Muscle of leg (tissue), 11 donors: ENCODE measurements around the gene ZNF100. TPM values are rescaled to one million over a fixed set of nuclear protein-coding genes. Genes with fewer than 3 reads are reported as not detected.
A peak's percentile ranks its signal among the peaks of the same experiment; 100 is the strongest.
"Not testable (repeated sequence)": the region's sequence is repeated elsewhere in the genome, so short reads cannot be mapped to it uniquely, and the experiment has no call there.

Experiments used
- DNase-seq: peaks from one replicate; pipeline ENCODE4 v3.0.0; 2013
- H3K27ac ChIP-seq: one replicate; pipeline ENCODE4 v1.5.1; 2013; ENCODE audit warnings: mild to moderate bottlenecking, low read length, control low read depth
- H3K27me3 ChIP-seq: one replicate; pipeline ENCODE4 v1.6.1; 2013; ENCODE audit warnings: low read length; ENCODE audit not compliant: control insufficient read depth, insufficient read depth
- H3K36me3 ChIP-seq: one replicate; pipeline ENCODE4 v1.6.1; 2013; ENCODE audit warnings: low read length; ENCODE audit not compliant: control insufficient read depth, insufficient read depth
- H3K4me1 ChIP-seq: one replicate; pipeline ENCODE4 v1.6.1; 2013; ENCODE audit warnings: low read length; ENCODE audit not compliant: control insufficient read depth, insufficient read depth
- H3K4me3 ChIP-seq: one replicate; pipeline ENCODE4 v1.5.1; 2013; ENCODE audit warnings: low read length, control low read depth
- H3K9me3 ChIP-seq: replicated peaks from 2 replicates; pipeline ENCODE4 v1.6.1; 2013; ENCODE audit warnings: low read depth, low read length; ENCODE audit not compliant: control insufficient read depth
- WGBS: methylation state at CpG from one replicate; pipeline ENCODE4 v1.1.5; 2013; ENCODE audit warnings: missing lambda C conversion rate; ENCODE audit not compliant: insufficient coverage; 5-methylcytosine and 5-hydroxymethylcytosine counted together
- polyA plus RNA-seq, 8 donors: library from polyadenylated mRNA; unstranded; fragments of 120-200 nt; gene quantifications; one replicate each; pipeline versions ENCODE4 v1.2.1 to v1.2.3, GENCODE V29; 2013; ENCODE audit warnings: inconsistent platforms in 1 of 8, low replicate concordance in 1 of 8; ENCODE audit not compliant: insufficient read length in 8 of 8, insufficient read depth in 1 of 8
- total RNA-seq: library from RNA; stranded (reverse); fragments of 120-200 nt; gene quantifications from one replicate; pipeline ENCODE4 v1.2.4, GENCODE V29; 2013

ZNF100 gene
- total and polyA plus RNA-seq, 9 donors = 4.6 to 11.4 (median 7.0) TPM

GRCh38 chr19:21680671-21681070 is 86.7 kb downstream of the ZNF100 start:
- Histone ChIP-seq H3K36me3 (no peaks in the 10 kb centered on the region), H3K4me1 (no peaks in the 10 kb centered on the region), H3K4me3 (no peak overlapping the region), H3K27ac (no peak overlapping the region), H3K9me3 (peaks cover 17% of the 10 kb centered on the region), H3K27me3 (no peaks in the 10 kb centered on the region)
- no peak for DNase-seq
- 55% methylated on average over 2 of the region's 3 CpGs for WGBS

GRCh38 chr19:21680026-21680425 is 87.4 kb downstream of the ZNF100 start:
- H3K27ac ChIP-seq = no peak overlapping the region

GRCh38 chr19:21677696-21678418 is 89.5 kb downstream of the ZNF100 start:
- H3K36me3 ChIP-seq = no peaks in the 10 kb centered on the region
- peaks cover 18% of the 10 kb centered on the region for H3K9me3 ChIP-seq
- no peaks in the 10 kb centered on the region for H3K27me3 ChIP-seq
- no peak overlapping the region for H3K4me3 ChIP-seq
- no peak for DNase-seq
- no peak overlapping the region for H3K27ac ChIP-seq
- 61% methylated on average over 33 of the region's 38 CpGs for WGBS
- H3K4me1 ChIP-seq = no peaks in the 10 kb centered on the region

More at GRCh38 chr19:21680026-21680425, 87.4 kb downstream of the ZNF100 start:
- no peak for DNase-seq
- Histone ChIP-seq H3K4me1 (no peaks in the 10 kb centered on the region), H3K4me3 (no peak overlapping the region), H3K27me3 (no peaks in the 10 kb centered on the region), H3K36me3 (no peaks in the 10 kb centered on the region), H3K9me3 (peaks cover 18% of the 10 kb centered on the region)
- 94% methylated on average over 3 of the region's 5 CpGs for WGBS

- H3K4me3 ChIP-seq = no peak overlapping the region
- H3K4me1 ChIP-seq = no peaks in the 10 kb centered on the region
- H3K36me3 ChIP-seq = no peaks in the 10 kb centered on the region
- H3K27ac ChIP-seq = no peak overlapping the region
- peak; percentile 60 for DNase-seq
- no peaks in the 10 kb centered on the region for H3K27me3 ChIP-seq
- H3K9me3 ChIP-seq = peaks cover 10% of the 10 kb centered on the region
- no CpG with 5 or more reads among the region's 1 CpG for WGBS
Measured at GRCh38 chr19:21674454-21674853, 92.9 kb downstream of the ZNF100 start.

- H3K36me3 ChIP-seq, H3K27ac ChIP-seq: not testable (repeated sequence)
- no CpG with 5 or more reads among the region's 2 CpGs for WGBS
Measured at GRCh38 chr19:21673479-21673878, 93.9 kb downstream of the ZNF100 start.

More at GRCh38 chr19:21673479-21673878, 93.9 kb downstream of the ZNF100 start:
- H3K27me3 ChIP-seq, H3K4me3 ChIP-seq, H3K4me1 ChIP-seq: not testable (repeated sequence)
- peaks cover 10% of the 10 kb centered on the region for H3K9me3 ChIP-seq
- DNase-seq = peak; percentile 48

Other genes with a start within 250 kb of the ZNF100 start
- 16.7 TPM for gene ZNF43, start 68.6 kb upstream of the ZNF100 start, total RNA-seq
- gene ZNF43, start 68.6 kb upstream of the ZNF100 start, polyA plus RNA-seq = 10 to 100 TPM in 6 of 8 donors, 1 to 10 TPM in 2; 6.8 to 14.1 (median 12.0) TPM
- 0.35 TPM for gene ZNF208, start 243.4 kb upstream of the ZNF100 start, total RNA-seq
- gene ZNF208, start 243.4 kb upstream of the ZNF100 start, polyA plus RNA-seq = under 1 TPM; 0.27 to 0.85 (median 0.52) TPM